GM03348 (cell line): ENCODE measurements around the gene GUCD1.

ENCODE experiments used
- DNase-seq: peaks from one replicate; pipeline ENCODE4 v3.0.0; 2012; ENCODE audit warnings: low spot score

The GUCD1 gene

GRCh38 chr22:24590596-24591173 is 35.7 kb upstream of the GUCD1 start:
- no peak for DNase-seq

GRCh38 chr22:24589518-24590030 is 34.6 kb upstream of the GUCD1 start:
- DNase-seq: no peak

GRCh38 chr22:24588757-24589481 is 34.0 kb upstream of the GUCD1 start:
- DNase-seq: no peak

- DNase-seq: no peak
Measured at GRCh38 chr22:24588381-24588756, 33.4 kb upstream of the GUCD1 start.

GRCh38 chr22:24587948-24588347 is 33.0 kb upstream of the GUCD1 start:
- DNase-seq: no peak

GRCh38 chr22:24587251-24587650 is 32.3 kb upstream of the GUCD1 start:
- no peak for DNase-seq

GRCh38 chr22:24585927-24586546 is 31.1 kb upstream of the GUCD1 start:
- no peak for DNase-seq

- DNase-seq: no peak
Measured at GRCh38 chr22:24585461-24585860, 30.5 kb upstream of the GUCD1 start.

- DNase-seq: no peak
Measured at GRCh38 chr22:24584871-24585411, 30.0 kb upstream of the GUCD1 start.

GRCh38 chr22:24584166-24584790 is 29.3 kb upstream of the GUCD1 start:
- no peak for DNase-seq

- peak; percentile 31 for DNase-seq
Measured at GRCh38 chr22:24583221-24584165, 28.6 kb upstream of the GUCD1 start.

- no peak for DNase-seq
Measured at GRCh38 chr22:24582056-24582814, 27.3 kb upstream of the GUCD1 start.

- peak; percentile 74 for DNase-seq
Measured at GRCh38 chr22:24580276-24580675, 25.3 kb upstream of the GUCD1 start.

- DNase-seq: no peak
Measured at GRCh38 chr22:24579258-24579601, 24.3 kb upstream of the GUCD1 start.

GRCh38 chr22:24578355-24579257 is 23.7 kb upstream of the GUCD1 start:
- DNase-seq: no peak

- no peak for DNase-seq
Measured at GRCh38 chr22:24576778-24577177, 21.8 kb upstream of the GUCD1 start.

GRCh38 chr22:24571266-24571665 is 16.3 kb upstream of the GUCD1 start:
- DNase-seq: no peak

GRCh38 chr22:24567668-24568067 is 12.7 kb upstream of the GUCD1 start:
- no peak for DNase-seq

GRCh38 chr22:24566899-24567511 is 12.1 kb upstream of the GUCD1 start:
- no peak for DNase-seq
